ENCODE results near the gene TFG. TPM values are rescaled to one million over a fixed set of nuclear protein-coding genes. Genes with fewer than 3 reads are reported as not detected.

The TFG gene
- total RNA-seq, 1 experiment from 2014 or later, result 85.8 TPM

Other genes starting within 250 kb of the TFG start
- gene TMEM45A, start 216.9 kb upstream of the TFG start, total RNA-seq (2014; rRNA removed; shearing (Covaris generic)), result 20.6 and 48.5 TPM in 2 replicates
- not detected in 2 replicates for gene ADGRG7, start 99.9 kb upstream of the TFG start, total RNA-seq (2014; rRNA removed; shearing (Covaris generic))

Data from SJSA1 (cell line).